Mesothelial cell of epicardium (in vitro differentiated cells): ENCODE data around the gene FOXO3. TPM values are rescaled to one million over a fixed set of nuclear protein-coding genes. Genes with fewer than 3 reads are reported as not detected.

Source experiments
- DNase-seq, 2 experiments: peaks; one replicate each; pipeline ENCODE4 v3.0.0; 2021; ENCODE audit warnings: low spot score in 2 of 2; ENCODE audit not compliant: unreplicated experiment in 2 of 2
- H3K27ac Mint-ChIP-seq: 2 replicates; pipeline ENCODE4 v1.8.0; 2021; ENCODE audit warnings: mixed read lengths
- H3K27me3 Mint-ChIP-seq: 2 replicates; pipeline ENCODE4 v1.8.0; 2021; ENCODE audit warnings: low read depth, mixed read lengths
- H3K36me3 Mint-ChIP-seq: 2 replicates; pipeline ENCODE4 v1.8.0; 2021; ENCODE audit warnings: mixed read lengths
- H3K4me1 Mint-ChIP-seq: 2 replicates; pipeline ENCODE4 v1.8.0; 2021; ENCODE audit warnings: mixed read lengths
- H3K4me3 Mint-ChIP-seq: 2 replicates; pipeline ENCODE4 v1.8.0; 2021; ENCODE audit warnings: mild to moderate bottlenecking, moderate library complexity, mixed read lengths
- H3K9me3 Mint-ChIP-seq: 2 replicates; pipeline ENCODE4 v1.8.0; 2021; ENCODE audit warnings: mixed read lengths
- total RNA-seq: library from RNA; stranded (reverse); gene quantifications from 3 replicates; pipeline ENCODE4 v1.2.1, GENCODE V29; 2021
- TF ChIP-seq, protein P1 (sequence below): fragments of 200-600 bp; sonication (generic); IDR thresholded peaks from one replicate; pipeline ENCODE4 v1.5.0; 2021; ENCODE audit warnings: antibody characterized with exemption; ENCODE audit not compliant: unreplicated experiment

The FOXO3 gene
- total RNA-seq, 1 donor from 2014 or later = 58.3 TPM

DNA sequence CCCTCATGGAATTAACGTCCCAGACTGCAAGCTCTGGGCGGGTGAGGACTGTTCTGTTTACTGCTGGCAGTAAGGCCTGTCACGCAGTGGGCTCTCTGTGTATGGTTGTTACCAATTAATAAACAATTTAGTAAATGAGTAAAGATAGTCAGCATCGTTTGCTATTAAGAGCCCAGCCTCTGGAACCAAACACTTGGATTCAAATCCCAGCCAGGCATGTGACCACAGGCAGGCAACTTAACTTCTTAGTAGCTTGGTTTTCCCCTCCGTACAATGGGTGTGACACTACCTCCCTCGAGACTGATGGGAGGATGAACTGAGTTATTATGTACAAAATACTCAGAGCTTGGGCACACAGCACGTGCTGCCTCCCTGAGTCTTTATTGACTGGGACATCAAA, 149.8 kb downstream of the FOXO3 start:
- no peak for DNase-seq
- TF ChIP-seq, protein P1, sequence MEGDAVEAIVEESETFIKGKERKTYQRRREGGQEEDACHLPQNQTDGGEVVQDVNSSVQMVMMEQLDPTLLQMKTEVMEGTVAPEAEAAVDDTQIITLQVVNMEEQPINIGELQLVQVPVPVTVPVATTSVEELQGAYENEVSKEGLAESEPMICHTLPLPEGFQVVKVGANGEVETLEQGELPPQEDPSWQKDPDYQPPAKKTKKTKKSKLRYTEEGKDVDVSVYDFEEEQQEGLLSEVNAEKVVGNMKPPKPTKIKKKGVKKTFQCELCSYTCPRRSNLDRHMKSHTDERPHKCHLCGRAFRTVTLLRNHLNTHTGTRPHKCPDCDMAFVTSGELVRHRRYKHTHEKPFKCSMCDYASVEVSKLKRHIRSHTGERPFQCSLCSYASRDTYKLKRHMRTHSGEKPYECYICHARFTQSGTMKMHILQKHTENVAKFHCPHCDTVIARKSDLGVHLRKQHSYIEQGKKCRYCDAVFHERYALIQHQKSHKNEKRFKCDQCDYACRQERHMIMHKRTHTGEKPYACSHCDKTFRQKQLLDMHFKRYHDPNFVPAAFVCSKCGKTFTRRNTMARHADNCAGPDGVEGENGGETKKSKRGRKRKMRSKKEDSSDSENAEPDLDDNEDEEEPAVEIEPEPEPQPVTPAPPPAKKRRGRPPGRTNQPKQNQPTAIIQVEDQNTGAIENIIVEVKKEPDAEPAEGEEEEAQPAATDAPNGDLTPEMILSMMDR = no peak
- no peak overlapping the region for H3K4me3 Mint-ChIP-seq
- no peaks in the 10 kb centered on the region for H3K9me3 Mint-ChIP-seq
- peaks cover 82% of the 10 kb centered on the region for H3K4me1 Mint-ChIP-seq
- peak overlapping the region; percentile 71 for H3K27ac Mint-ChIP-seq
- H3K36me3 Mint-ChIP-seq = no peaks in the 10 kb centered on the region
- H3K27me3 Mint-ChIP-seq = no peaks in the 10 kb centered on the region

GRCh38 chr6:108711071-108711470, 150.4 kb downstream of the FOXO3 start:
- Mint-ChIP-seq H3K36me3 (no peaks in the 10 kb centered on the region), H3K27ac (peak overlapping the region; percentile 71), H3K9me3 (no peaks in the 10 kb centered on the region), H3K4me3 (no peak overlapping the region), H3K27me3 (no peaks in the 10 kb centered on the region), H3K4me1 (peaks cover 87% of the 10 kb centered on the region)
- TF ChIP-seq, protein P1 = no peak
- no peak for DNase-seq

DNA sequence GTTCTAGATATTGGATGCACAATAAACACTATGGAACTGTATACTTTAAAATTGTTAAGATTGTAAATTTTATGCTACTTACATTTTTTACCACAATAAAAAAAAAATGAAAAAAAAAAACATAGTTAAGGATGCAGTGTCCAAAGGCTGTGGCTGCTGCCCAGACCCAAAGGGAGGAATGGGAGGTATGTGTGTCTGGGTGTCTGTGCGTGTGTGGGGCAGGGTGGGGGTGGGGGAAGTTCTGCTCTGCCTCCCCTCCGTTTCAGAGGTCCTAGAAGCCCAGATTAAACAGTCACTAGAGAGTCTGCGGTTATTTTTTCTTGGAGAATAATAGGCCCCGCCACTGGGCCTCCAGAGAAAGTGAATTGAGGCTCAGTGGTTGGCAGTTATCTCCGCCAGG, 151.1 kb downstream of the FOXO3 start:
- H3K9me3 Mint-ChIP-seq = no peaks in the 10 kb centered on the region
- H3K36me3 Mint-ChIP-seq = no peaks in the 10 kb centered on the region
- H3K4me1 Mint-ChIP-seq = peaks cover 88% of the 10 kb centered on the region
- DNase-seq = no peak
- H3K27me3 Mint-ChIP-seq = no peaks in the 10 kb centered on the region
- peak overlapping the region; percentile 71 for H3K27ac Mint-ChIP-seq
- H3K4me3 Mint-ChIP-seq = no peak overlapping the region
- TF ChIP-seq, protein P1 = no peak

DNA sequence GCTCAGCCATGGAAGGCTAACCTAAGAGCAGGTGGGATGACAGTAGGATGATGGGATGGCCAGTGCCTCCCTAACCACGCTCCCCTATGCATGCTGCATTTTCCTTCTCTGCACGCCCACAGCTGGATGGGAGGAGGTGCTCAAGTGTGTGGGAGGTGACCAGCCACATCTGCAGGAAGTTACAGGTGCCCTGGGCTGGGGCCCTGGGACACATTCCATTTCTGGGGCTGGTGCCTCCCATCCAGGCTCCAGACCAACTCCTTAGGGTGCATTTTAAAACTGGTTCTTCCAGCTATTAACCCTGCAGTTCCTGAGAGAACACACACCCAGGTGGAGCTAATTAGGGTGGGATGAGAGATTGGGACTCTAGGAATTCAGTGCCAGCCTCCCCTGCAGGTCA, 152.2 kb downstream of the FOXO3 start:
- TF ChIP-seq, protein P1 = no peak
- Mint-ChIP-seq H3K4me1 (peaks cover 85% of the 10 kb centered on the region), H3K36me3 (no peaks in the 10 kb centered on the region), H3K27ac (peak overlapping the region; percentile 85), H3K27me3 (no peaks in the 10 kb centered on the region), H3K4me3 (no peak overlapping the region), H3K9me3 (no peaks in the 10 kb centered on the region)
- no peak for DNase-seq

- Mint-ChIP-seq H3K4me3 (no peak overlapping the region), H3K4me1 (peaks cover 82% of the 10 kb centered on the region), H3K36me3 (no peaks in the 10 kb centered on the region), H3K27me3 (no peaks in the 10 kb centered on the region), H3K9me3 (no peaks in the 10 kb centered on the region), H3K27ac (peak overlapping the region; percentile 84)
- TF ChIP-seq, protein P1 = no peak
- DNase-seq = no peak
Observed at GRCh38 chr6:108714101-108714765, 153.5 kb downstream of the FOXO3 start.
